ENCODE measurements around the gene RIT1.

DNA sequence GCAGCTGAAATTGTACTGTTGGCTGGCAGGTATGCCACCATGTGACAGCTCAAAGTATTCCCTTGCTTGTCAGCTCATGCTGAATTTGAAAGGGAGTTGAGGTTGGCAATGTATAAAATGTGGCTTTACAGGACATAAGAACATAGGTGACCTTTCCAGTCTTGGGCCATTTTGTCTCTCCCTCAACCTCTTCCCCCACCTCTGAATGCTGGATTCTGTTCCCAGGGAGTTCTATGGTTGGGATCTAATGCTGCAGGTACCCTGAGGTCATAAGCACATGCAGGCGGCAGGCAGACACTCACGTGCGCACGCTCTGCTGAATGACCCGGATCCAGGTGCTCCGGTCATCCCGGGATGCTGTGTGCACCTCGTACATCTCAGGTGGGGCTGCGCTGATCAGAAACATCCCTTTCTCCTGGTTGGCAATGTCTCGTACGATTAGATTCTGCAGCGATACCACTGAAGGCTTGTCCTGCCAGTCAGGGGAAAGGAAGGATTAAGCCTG lies 46.3 kb upstream of the RIT1 start:
- TF ChIP-seq, protein P1, sequence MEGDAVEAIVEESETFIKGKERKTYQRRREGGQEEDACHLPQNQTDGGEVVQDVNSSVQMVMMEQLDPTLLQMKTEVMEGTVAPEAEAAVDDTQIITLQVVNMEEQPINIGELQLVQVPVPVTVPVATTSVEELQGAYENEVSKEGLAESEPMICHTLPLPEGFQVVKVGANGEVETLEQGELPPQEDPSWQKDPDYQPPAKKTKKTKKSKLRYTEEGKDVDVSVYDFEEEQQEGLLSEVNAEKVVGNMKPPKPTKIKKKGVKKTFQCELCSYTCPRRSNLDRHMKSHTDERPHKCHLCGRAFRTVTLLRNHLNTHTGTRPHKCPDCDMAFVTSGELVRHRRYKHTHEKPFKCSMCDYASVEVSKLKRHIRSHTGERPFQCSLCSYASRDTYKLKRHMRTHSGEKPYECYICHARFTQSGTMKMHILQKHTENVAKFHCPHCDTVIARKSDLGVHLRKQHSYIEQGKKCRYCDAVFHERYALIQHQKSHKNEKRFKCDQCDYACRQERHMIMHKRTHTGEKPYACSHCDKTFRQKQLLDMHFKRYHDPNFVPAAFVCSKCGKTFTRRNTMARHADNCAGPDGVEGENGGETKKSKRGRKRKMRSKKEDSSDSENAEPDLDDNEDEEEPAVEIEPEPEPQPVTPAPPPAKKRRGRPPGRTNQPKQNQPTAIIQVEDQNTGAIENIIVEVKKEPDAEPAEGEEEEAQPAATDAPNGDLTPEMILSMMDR (IDR thresholded peaks at IDR 0.05; ENCODE audit: insufficient read depth, low read length, poor library complexity, severe bottlenecking) = no peak
- TF ChIP-seq EZH2phosphoT487 (conservative IDR thresholded peaks at IDR 0.05; ENCODE audit: low read length) = no peak

Measured in SU-DHL-6 (cell line).